Neural cell (in vitro differentiated cells): ENCODE results near the gene MAST4. TPM values are rescaled to one million over a fixed set of nuclear protein-coding genes. Genes with fewer than 3 reads are reported as not detected.
A peak's percentile ranks its signal among the peaks of the same experiment; 100 is the strongest.

Experiments used
- H2AFZ ChIP-seq: fragments of 200-600, 300-800 bp; sonication (generic), shearing (Covaris generic); 2 replicates; pipeline ENCODE4 v1.6.0; 2014; ENCODE audit warnings: low read depth, mild to moderate bottlenecking, antibody characterized with exemption, low read length, moderate library complexity
- H3F3A ChIP-seq: fragments of 200-600 bp; shearing (Covaris generic); 2 replicates; pipeline ENCODE4 v1.6.1; 2016; ENCODE audit warnings: mild to moderate bottlenecking, moderate library complexity, mixed read lengths, antibody characterized with exemption, low read length; ENCODE audit not compliant: insufficient read depth, poor library complexity, severe bottlenecking
- H3K27ac ChIP-seq: fragments of 200-600, 300-800 bp; sonication (generic), shearing (Covaris generic); 2 replicates; pipeline ENCODE4 v1.5.1; 2014; ENCODE audit warnings: mild to moderate bottlenecking, low read length, moderate library complexity
- H3K27me3 ChIP-seq: fragments of 300-800, 200-600 bp; sonication (generic), shearing (Covaris generic); 2 replicates; pipeline ENCODE4 v1.6.0; 2014; ENCODE audit warnings: mild to moderate bottlenecking, low read depth, low read length, moderate library complexity; ENCODE audit not compliant: insufficient read depth
- H3K36me3 ChIP-seq: fragments of 300-800, 200-600 bp; sonication (generic), shearing (Covaris generic); 2 replicates; pipeline ENCODE4 v1.5.1; 2014; ENCODE audit warnings: mild to moderate bottlenecking, antibody characterized with exemption, low read length, moderate library complexity; ENCODE audit not compliant: insufficient read depth
- H3K4me2 ChIP-seq: fragments of 300-800, 200-600 bp; sonication (generic), shearing (Covaris generic); 2 replicates; pipeline ENCODE4 v1.6.0; 2014; ENCODE audit warnings: mild to moderate bottlenecking, low read length
- H3K4me3 ChIP-seq: fragments of 300-800, 200-600 bp; sonication (generic), shearing (Covaris generic); 2 replicates; pipeline ENCODE4 v1.5.1; 2014; ENCODE audit warnings: mild to moderate bottlenecking, low read length, moderate library complexity
- H3K79me2 ChIP-seq: fragments of 200-600 bp; shearing (Covaris generic); replicated peaks from 2 replicates; pipeline ENCODE4 v1.6.0; 2014; ENCODE audit warnings: mild to moderate bottlenecking, low read length, moderate library complexity; ENCODE audit not compliant: insufficient read depth
- H3K9ac ChIP-seq: fragments of 300-800, 200-600 bp; sonication (generic), shearing (Covaris generic); 2 replicates; pipeline ENCODE4 v1.6.1; 2016; ENCODE audit warnings: mild to moderate bottlenecking, low read length, mixed read lengths
- H3K9me2 ChIP-seq: fragments of 200-600 bp; shearing (Covaris generic); 2 replicates; pipeline ENCODE4 v1.6.1; 2016; ENCODE audit warnings: mild to moderate bottlenecking, low read length, mixed read lengths; ENCODE audit not compliant: insufficient read depth
- H3K9me3 ChIP-seq: fragments of 200-600, 300-800 bp; sonication (generic), shearing (Covaris generic); 2 replicates; pipeline ENCODE4 v1.6.1; 2016; ENCODE audit warnings: mild to moderate bottlenecking, mixed run types, low read length, moderate library complexity, mixed read lengths
- H4K20me1 ChIP-seq: fragments of 200-600 bp; shearing (Covaris generic); 2 replicates; pipeline ENCODE4 v1.6.1; 2016; ENCODE audit warnings: mild to moderate bottlenecking, mixed run types; ENCODE audit not compliant: insufficient read depth
- EP300 ChIP-seq: fragments of 450-650 bp; conservative IDR thresholded peaks from 2 replicates; pipeline ENCODE4 v1.6.1; 2014; ENCODE audit warnings: antibody characterized with exemption, mild to moderate bottlenecking, moderate library complexity; ENCODE audit not compliant: poor library complexity, severe bottlenecking
- EZH2 ChIP-seq: fragments of 200-600, 300-800 bp; shearing (Covaris generic), sonication (generic); IDR thresholded peaks from 2 replicates; pipeline ENCODE4 v1.6.1; 2014; ENCODE audit warnings: antibody characterized with exemption, low read length, borderline replicate concordance, mild to moderate bottlenecking; ENCODE audit not compliant: insufficient read depth, poor library complexity, severe bottlenecking
- MXI1 ChIP-seq: fragments of 450-650 bp; conservative IDR thresholded peaks from 2 replicates; pipeline ENCODE4 v1.6.1; 2014; ENCODE audit warnings: antibody characterized with exemption, mild to moderate bottlenecking; ENCODE audit not compliant: poor library complexity, severe bottlenecking
- POLR2AphosphoS5 ChIP-seq: IDR thresholded peaks from 2 replicates; pipeline ENCODE4 v1.6.1; 2012
- RAD21 ChIP-seq: fragments of 450-650 bp; conservative IDR thresholded peaks from 2 replicates; pipeline ENCODE4 v1.6.1; 2014; ENCODE audit warnings: antibody characterized with exemption, mild to moderate bottlenecking, moderate library complexity
- REST ChIP-seq: IDR thresholded peaks from 2 replicates; pipeline ENCODE4 v1.6.1; 2012; ENCODE audit warnings: borderline replicate concordance
- SMC3 ChIP-seq: fragments of 450-650 bp; conservative IDR thresholded peaks from 2 replicates; pipeline ENCODE4 v1.6.1; 2014; ENCODE audit warnings: antibody characterized with exemption, mild to moderate bottlenecking, moderate library complexity; ENCODE audit not compliant: poor library complexity
- TAF1 ChIP-seq: IDR thresholded peaks from 2 replicates; pipeline ENCODE4 v1.6.1; 2012; ENCODE audit warnings: low read depth
- polyA plus RNA-seq: library from polyadenylated mRNA; depleted of rRNA; stranded (reverse); fragments of >200 nt; gene quantifications from 2 replicates; pipeline ENCODE4 v1.2.3, GENCODE V29; 2014
- TF ChIP-seq, protein P1 (sequence below): fragments of 450-650 bp; IDR thresholded peaks from 2 replicates; pipeline ENCODE4 v1.5.1; 2014; ENCODE audit warnings: antibody characterized with exemption, mild to moderate bottlenecking, moderate library complexity; ENCODE audit not compliant: poor library complexity, severe bottlenecking

The MAST4 gene
- polyA plus RNA-seq, 1 donor from 2014 or later, result 2.3 TPM

- Histone ChIP-seq H3K27me3 (peaks cover 3% of the 10 kb centered on the region), H3K4me3 (peak overlapping the region; percentile 73), H3K9ac (no peak overlapping the region), H3K4me2 (no peak overlapping the region), H4K20me1 (no peaks in the 10 kb centered on the region), H3K27ac (no peak overlapping the region), H3K36me3 (no peaks in the 10 kb centered on the region), H2AFZ (no peak overlapping the region), H3K9me2 (no peaks in the 10 kb centered on the region), H3F3A (no peaks in the 10 kb centered on the region), H3K9me3 (no peaks in the 10 kb centered on the region), H3K79me2 (no peaks in the 10 kb centered on the region)
- TF ChIP-seq RAD21 (no peak), REST (no peak), EZH2 (no peak), POLR2AphosphoS5 (no peak), TAF1 (no peak), MXI1 (no peak)
- TF ChIP-seq, protein P1, sequence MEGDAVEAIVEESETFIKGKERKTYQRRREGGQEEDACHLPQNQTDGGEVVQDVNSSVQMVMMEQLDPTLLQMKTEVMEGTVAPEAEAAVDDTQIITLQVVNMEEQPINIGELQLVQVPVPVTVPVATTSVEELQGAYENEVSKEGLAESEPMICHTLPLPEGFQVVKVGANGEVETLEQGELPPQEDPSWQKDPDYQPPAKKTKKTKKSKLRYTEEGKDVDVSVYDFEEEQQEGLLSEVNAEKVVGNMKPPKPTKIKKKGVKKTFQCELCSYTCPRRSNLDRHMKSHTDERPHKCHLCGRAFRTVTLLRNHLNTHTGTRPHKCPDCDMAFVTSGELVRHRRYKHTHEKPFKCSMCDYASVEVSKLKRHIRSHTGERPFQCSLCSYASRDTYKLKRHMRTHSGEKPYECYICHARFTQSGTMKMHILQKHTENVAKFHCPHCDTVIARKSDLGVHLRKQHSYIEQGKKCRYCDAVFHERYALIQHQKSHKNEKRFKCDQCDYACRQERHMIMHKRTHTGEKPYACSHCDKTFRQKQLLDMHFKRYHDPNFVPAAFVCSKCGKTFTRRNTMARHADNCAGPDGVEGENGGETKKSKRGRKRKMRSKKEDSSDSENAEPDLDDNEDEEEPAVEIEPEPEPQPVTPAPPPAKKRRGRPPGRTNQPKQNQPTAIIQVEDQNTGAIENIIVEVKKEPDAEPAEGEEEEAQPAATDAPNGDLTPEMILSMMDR, result no peak
These were observed 406.9 kb downstream of the MAST4 start for GRCh38 chr5:67002832-67003684.

DNA sequence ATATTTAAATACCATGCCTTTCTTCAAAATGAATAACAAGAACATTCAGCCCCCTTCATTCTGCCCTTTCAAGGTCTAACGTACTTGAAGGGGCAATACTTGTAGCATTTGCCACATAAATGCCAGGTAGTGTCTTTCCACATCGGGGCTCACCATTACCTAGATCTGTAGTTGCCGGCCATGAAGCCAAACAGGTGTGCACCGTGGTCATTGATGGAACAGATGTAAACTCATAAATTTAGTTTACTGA lies 407.4 kb downstream of the MAST4 start:
- no peaks in the 10 kb centered on the region for H3K36me3 ChIP-seq
- no peaks in the 10 kb centered on the region for H3K9me3 ChIP-seq
- no peak for TF ChIP-seq EP300
- no peak for TF ChIP-seq SMC3
- TF ChIP-seq EZH2, result no peak
- TF ChIP-seq TAF1, result no peak
- TF ChIP-seq POLR2AphosphoS5, result no peak
- no peak for TF ChIP-seq REST
- TF ChIP-seq, protein P1, result no peak
- no peak for TF ChIP-seq RAD21
- no peak for TF ChIP-seq MXI1
- H3K9ac ChIP-seq, result peak overlapping the region; percentile 64
- H4K20me1 ChIP-seq, result no peaks in the 10 kb centered on the region
- H3K27ac ChIP-seq, result no peak overlapping the region
- H3K4me3 ChIP-seq, result peak overlapping the region; percentile 73
- no peaks in the 10 kb centered on the region for H3F3A ChIP-seq
- H3K79me2 ChIP-seq, result no peaks in the 10 kb centered on the region
- no peaks in the 10 kb centered on the region for H3K9me2 ChIP-seq
- H3K4me2 ChIP-seq, result no peak overlapping the region
- H3K27me3 ChIP-seq, result peaks cover 3% of the 10 kb centered on the region
- no peak overlapping the region for H2AFZ ChIP-seq
